Tibial nerve (tissue), 4 donors: ENCODE measurements around the gene KRTAP25-1. TPM values are rescaled to one million over a fixed set of nuclear protein-coding genes. Genes with fewer than 3 reads are reported as not detected.

ENCODE experiments used
- DNase-seq, 2 donors: peaks; one replicate each; pipeline ENCODE4 v3.0.0-alpha.2; 2019; ENCODE audit warnings: low spot score in 2 of 2
- H3K27ac ChIP-seq, 4 donors: fragments of 200-600 bp; sonication (generic) in 3 of 4; one replicate each; pipeline ENCODE4 v1.5.1; 2017 to 2019; ENCODE audit warnings: mild to moderate bottlenecking in 1 of 4
- H3K27me3 ChIP-seq, 2 donors: fragments of 200-600 bp; sonication (generic) in 1 of 2; one replicate each; pipeline versions ENCODE4 v1.5.1 to v1.6.0; 2017 to 2019
- H3K36me3 ChIP-seq, 3 donors: fragments of 200-600 bp; sonication (generic); one replicate each; pipeline ENCODE4 v1.5.1; 2018 to 2019
- H3K4me1 ChIP-seq, 4 donors: fragments of 200-600 bp; sonication (generic) in 3 of 4; one replicate each; pipeline ENCODE4 v1.5.1; 2017 to 2019
- H3K4me3 ChIP-seq, 4 donors: fragments of 200-600 bp; sonication (generic) in 3 of 4; one replicate each; pipeline ENCODE4 v1.5.1; 2017 to 2019; ENCODE audit warnings: mild to moderate bottlenecking in 1 of 4, moderate library complexity in 1 of 4
- H3K9me3 ChIP-seq, 4 donors: fragments of 200-600 bp; sonication (generic) in 3 of 4; one replicate each; pipeline ENCODE4 v1.5.1; 2017 to 2019
- EP300 ChIP-seq, 2 donors: sonication (generic); formaldehyde crosslinking; IDR thresholded peaks; one replicate each; pipeline ENCODE4 v1.6.1; 2017; ENCODE audit warnings: antibody characterized with exemption in 2 of 2, mild to moderate bottlenecking in 1 of 2
- POLR2A ChIP-seq, 2 donors: fragments of 450-650 bp; IDR thresholded peaks; one replicate each; pipeline ENCODE4 v1.6.1; 2017; ENCODE audit warnings: antibody characterized with exemption in 2 of 2, mild to moderate bottlenecking in 2 of 2, moderate library complexity in 2 of 2
- WGBS, 2 donors: methylation state at CpG; one replicate each; pipeline ENCODE4 v1.1.5; 2018; 5-methylcytosine and 5-hydroxymethylcytosine counted together
- total RNA-seq, 4 donors: library from RNA; depleted of rRNA; stranded (reverse); fragments of >200 nt; gene quantifications; one replicate each; pipeline ENCODE4 v1.1.0, GENCODE V29; 2016
- TF ChIP-seq, protein P1 (sequence below), 5 experiments: fragments of 200-600 bp in 3 of 5; fragments of 450-650 bp in 2 of 5; sonication (generic) in 3 of 5; IDR thresholded peaks; one replicate each; pipeline ENCODE4 v1.5.1; 2016 to 2019; ENCODE audit warnings: antibody characterized with exemption in 5 of 5, mild to moderate bottlenecking in 3 of 5, moderate library complexity in 2 of 5

The KRTAP25-1 gene
- total RNA-seq, 4 donors from 2014 or later, result not detected

DNA sequence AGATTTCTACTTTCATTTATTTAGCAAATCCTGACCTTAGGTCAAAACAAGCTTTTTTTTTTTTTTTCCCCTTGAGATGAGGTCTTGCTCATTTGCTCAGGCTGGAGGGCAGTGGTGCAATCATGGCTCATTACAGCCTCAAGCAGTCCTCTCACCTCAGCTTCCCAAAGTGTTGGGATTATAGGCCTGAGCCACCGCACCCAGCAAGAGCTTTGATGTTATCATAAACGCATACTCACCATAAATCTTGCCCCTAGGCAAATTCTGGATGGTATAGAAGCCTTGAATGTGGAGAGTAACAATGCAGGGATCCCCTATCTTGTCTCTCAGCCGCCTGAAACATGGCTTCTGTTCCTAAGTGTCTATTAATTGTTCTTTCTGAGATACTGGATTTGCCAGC lies 48.7 kb downstream of the KRTAP25-1 start:
- DNase-seq, result no peak
- Histone ChIP-seq H3K4me3 (no peak overlapping the region), H3K27ac (no peak overlapping the region), H3K27me3 (no peaks in the 10 kb centered on the region), H3K36me3 (no peaks in the 10 kb centered on the region), H3K4me1 (no peaks in the 10 kb centered on the region), H3K9me3 (no peaks in the 10 kb centered on the region)
- TF ChIP-seq EP300 (IDR thresholded peaks at IDR 0.05) (no peak), POLR2A (IDR thresholded peaks at IDR 0.05) (no peak)
- TF ChIP-seq, protein P1, sequence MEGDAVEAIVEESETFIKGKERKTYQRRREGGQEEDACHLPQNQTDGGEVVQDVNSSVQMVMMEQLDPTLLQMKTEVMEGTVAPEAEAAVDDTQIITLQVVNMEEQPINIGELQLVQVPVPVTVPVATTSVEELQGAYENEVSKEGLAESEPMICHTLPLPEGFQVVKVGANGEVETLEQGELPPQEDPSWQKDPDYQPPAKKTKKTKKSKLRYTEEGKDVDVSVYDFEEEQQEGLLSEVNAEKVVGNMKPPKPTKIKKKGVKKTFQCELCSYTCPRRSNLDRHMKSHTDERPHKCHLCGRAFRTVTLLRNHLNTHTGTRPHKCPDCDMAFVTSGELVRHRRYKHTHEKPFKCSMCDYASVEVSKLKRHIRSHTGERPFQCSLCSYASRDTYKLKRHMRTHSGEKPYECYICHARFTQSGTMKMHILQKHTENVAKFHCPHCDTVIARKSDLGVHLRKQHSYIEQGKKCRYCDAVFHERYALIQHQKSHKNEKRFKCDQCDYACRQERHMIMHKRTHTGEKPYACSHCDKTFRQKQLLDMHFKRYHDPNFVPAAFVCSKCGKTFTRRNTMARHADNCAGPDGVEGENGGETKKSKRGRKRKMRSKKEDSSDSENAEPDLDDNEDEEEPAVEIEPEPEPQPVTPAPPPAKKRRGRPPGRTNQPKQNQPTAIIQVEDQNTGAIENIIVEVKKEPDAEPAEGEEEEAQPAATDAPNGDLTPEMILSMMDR (IDR thresholded peaks at IDR 0.05), result no peak
- WGBS, 2 donors, result 73 to 75% methylated on average over 3 of the region's 3 CpGs

Other genes with a start within 250 kb of the KRTAP25-1 start
- gene CLDN17, start 122.7 kb downstream of the KRTAP25-1 start, total RNA-seq, result not detected
- not detected for gene CLDN8, start 73.4 kb downstream of the KRTAP25-1 start, total RNA-seq
- not detected for gene KRTAP24-1, start 6.6 kb downstream of the KRTAP25-1 start, total RNA-seq
- gene KRTAP26-1, start 30.8 kb upstream of the KRTAP25-1 start, total RNA-seq, result not detected
- gene KRTAP27-1, start 48.2 kb upstream of the KRTAP25-1 start, total RNA-seq, result not detected
- gene KRTAP23-1, start 59.1 kb upstream of the KRTAP25-1 start, total RNA-seq, result not detected
- not detected for gene KRTAP13-2, start 82.8 kb upstream of the KRTAP25-1 start, total RNA-seq
- not detected for gene KRTAP13-1, start 106.5 kb upstream of the KRTAP25-1 start, total RNA-seq
- gene KRTAP13-3, start 136.4 kb upstream of the KRTAP25-1 start, total RNA-seq, result not detected
- gene KRTAP13-4, start 140.7 kb upstream of the KRTAP25-1 start, total RNA-seq, result not detected
- gene KRTAP15-1, start 150.8 kb upstream of the KRTAP25-1 start, total RNA-seq, result not detected
- gene KRTAP19-1, start 190.9 kb upstream of the KRTAP25-1 start, total RNA-seq, result not detected
- gene KRTAP19-2, start 197.9 kb upstream of the KRTAP25-1 start, total RNA-seq, result not detected
- gene KRTAP19-3, start 202.5 kb upstream of the KRTAP25-1 start, total RNA-seq, result not detected
- not detected for gene KRTAP19-4, start 207.7 kb upstream of the KRTAP25-1 start, total RNA-seq
- gene KRTAP19-5, start 212.6 kb upstream of the KRTAP25-1 start, total RNA-seq, result not detected